ENCODE measurements around the gene CARD10.

DNA sequence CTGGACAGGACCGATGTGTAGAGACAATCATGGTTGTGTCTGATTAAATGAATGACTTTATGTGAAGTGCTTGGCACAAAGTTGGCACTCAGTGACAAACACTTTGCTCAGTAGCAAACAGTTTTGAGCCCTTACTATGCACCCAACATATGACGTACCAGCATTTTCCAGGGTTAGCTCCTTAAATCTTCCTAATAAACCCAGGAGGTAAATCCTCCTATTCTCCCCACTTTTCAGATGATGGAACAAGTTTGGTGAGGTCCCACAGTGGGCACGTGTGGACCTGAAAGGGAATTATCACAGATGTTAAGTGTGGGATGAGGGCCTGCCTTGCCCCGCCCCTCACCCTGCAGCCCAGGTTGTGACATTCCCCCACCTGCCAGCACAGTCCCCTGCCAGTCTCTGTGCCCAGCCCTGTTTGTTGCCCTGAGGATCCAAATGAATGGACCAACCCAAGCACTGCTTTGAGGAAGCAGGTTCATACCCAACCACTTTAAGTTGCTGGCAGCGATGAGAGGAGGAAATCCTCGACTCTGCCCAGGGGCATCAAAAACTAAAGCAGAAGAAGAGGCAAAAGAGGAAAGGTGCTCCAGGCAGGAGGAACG, 6.6 kb upstream of the CARD10 start:
- TF ChIP-seq CTCF (IDR thresholded peaks at IDR 0.05) (no peak), POLR2A (IDR thresholded peaks at IDR 0.05) (no peak)

Data from body of pancreas (tissue), 4 donors.